Parathyroid adenoma (tissue), 2 donors: ENCODE results near the gene NFATC3.
"Not testable (repeated sequence)": the region's sequence is repeated elsewhere in the genome, so short reads cannot be mapped to it uniquely, and the experiment has no call there.

Experiments used
- H2AFZ ChIP-seq: fragments of 300-600 bp; sonication (generic); one replicate; pipeline ENCODE4 v1.7.0; 2017; ENCODE audit warnings: antibody characterized with exemption, mild to moderate bottlenecking
- H3K27ac ChIP-seq: fragments of 300-600 bp; sonication (generic); one replicate; pipeline ENCODE4 v1.7.0; 2017
- H3K27me3 ChIP-seq: fragments of 300-600 bp; sonication (generic); one replicate; pipeline ENCODE4 v1.7.0; 2017; ENCODE audit warnings: low read length; ENCODE audit not compliant: control insufficient read depth, insufficient read depth
- H3K36me3 ChIP-seq: fragments of 300-600 bp; sonication (generic); one replicate; pipeline ENCODE4 v1.7.0; 2017; ENCODE audit warnings: low read length; ENCODE audit not compliant: control insufficient read depth, insufficient read depth
- H3K4me1 ChIP-seq: fragments of 300-600 bp; sonication (generic); one replicate; pipeline ENCODE4 v1.7.0; 2017; ENCODE audit warnings: control low read depth
- H3K4me2 ChIP-seq: fragments of 300-600 bp; sonication (generic); one replicate; pipeline ENCODE4 v1.7.0; 2017; ENCODE audit warnings: low read length
- H3K4me3 ChIP-seq: fragments of 300-600 bp; sonication (generic); one replicate; pipeline ENCODE4 v1.7.0; 2017; ENCODE audit warnings: low read depth, low read length
- H3K79me2 ChIP-seq: fragments of 300-600 bp; sonication (generic); one replicate; pipeline ENCODE4 v1.7.0; 2017; ENCODE audit warnings: control low read depth
- H3K9ac ChIP-seq: fragments of 300-600 bp; sonication (generic); one replicate; pipeline ENCODE4 v1.7.0; 2017; ENCODE audit warnings: mild to moderate bottlenecking
- H3K9me3 ChIP-seq: fragments of 300-600 bp; sonication (generic); one replicate; pipeline ENCODE4 v1.7.0; 2017; ENCODE audit warnings: low read length; ENCODE audit not compliant: control insufficient read depth
- TF ChIP-seq, protein P1 (sequence below): fragments of 300-600 bp; sonication (generic); IDR thresholded peaks from one replicate; pipeline ENCODE4 v1.7.0; 2017; ENCODE audit warnings: antibody characterized with exemption, mild to moderate bottlenecking
- donor health status: primary hyperparathyroidism.

The NFATC3 gene

DNA sequence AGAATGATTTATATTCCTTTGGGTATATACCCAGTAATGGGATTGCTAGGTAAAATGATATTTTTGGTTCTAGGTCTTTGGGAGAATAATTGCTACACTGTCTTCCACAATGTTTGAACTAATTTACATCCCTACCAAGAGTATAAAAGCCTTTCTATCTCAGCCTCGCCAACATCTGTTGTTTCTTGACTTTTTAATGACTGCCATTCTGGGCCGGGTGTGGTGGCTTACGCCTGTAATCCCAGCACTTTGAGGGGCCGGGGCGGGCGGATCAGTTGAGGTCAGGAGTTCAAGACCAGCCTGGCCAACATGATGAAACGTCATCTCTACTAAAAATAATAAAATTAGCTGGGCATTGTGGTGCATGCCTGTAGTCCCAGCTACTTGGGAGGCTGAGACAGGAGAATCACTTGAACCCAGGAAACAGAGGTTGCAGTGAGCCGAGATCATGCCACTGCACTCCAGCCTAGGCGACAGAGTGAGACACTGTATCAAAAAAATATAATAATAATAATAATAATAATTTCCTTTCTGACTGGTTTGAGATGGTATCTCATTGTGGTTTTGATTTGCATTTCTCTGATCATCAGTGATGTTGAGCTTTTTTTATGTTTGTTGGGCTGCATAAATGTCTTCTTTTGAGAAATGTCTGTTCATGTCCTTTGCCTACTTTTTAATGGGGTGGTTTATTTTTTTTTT, 22.2 kb downstream of the NFATC3 start:
- not testable (repeated sequence) for H3K4me2 ChIP-seq, H3K4me1 ChIP-seq, H2AFZ ChIP-seq, H3K36me3 ChIP-seq, H3K27me3 ChIP-seq, H3K9me3 ChIP-seq, H3K27ac ChIP-seq, H3K4me3 ChIP-seq, H3K9ac ChIP-seq
- peaks cover 84% of the 10 kb centered on the region for H3K79me2 ChIP-seq
- TF ChIP-seq, protein P1, sequence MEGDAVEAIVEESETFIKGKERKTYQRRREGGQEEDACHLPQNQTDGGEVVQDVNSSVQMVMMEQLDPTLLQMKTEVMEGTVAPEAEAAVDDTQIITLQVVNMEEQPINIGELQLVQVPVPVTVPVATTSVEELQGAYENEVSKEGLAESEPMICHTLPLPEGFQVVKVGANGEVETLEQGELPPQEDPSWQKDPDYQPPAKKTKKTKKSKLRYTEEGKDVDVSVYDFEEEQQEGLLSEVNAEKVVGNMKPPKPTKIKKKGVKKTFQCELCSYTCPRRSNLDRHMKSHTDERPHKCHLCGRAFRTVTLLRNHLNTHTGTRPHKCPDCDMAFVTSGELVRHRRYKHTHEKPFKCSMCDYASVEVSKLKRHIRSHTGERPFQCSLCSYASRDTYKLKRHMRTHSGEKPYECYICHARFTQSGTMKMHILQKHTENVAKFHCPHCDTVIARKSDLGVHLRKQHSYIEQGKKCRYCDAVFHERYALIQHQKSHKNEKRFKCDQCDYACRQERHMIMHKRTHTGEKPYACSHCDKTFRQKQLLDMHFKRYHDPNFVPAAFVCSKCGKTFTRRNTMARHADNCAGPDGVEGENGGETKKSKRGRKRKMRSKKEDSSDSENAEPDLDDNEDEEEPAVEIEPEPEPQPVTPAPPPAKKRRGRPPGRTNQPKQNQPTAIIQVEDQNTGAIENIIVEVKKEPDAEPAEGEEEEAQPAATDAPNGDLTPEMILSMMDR = peak; percentile 5

DNA sequence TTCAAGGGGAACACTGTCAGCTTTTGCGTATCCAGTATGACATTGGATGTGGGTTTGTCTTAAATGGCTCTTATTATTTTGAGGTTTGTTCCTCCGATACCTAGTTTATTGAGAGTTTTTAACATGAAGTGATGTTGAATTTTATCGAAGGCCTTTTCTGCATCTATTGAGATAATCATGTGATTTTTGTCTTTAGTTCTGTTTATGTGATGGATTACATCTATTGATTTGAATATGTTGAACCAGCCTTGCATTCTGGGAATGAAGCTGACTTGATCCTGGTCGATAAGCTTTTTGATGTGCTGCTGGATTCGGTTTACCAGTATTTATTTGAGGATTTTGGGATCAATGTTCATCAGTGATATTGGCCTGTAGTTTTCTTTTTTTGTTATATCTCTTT, 24.0 kb downstream of the NFATC3 start:
- not testable (repeated sequence) for H3K4me1 ChIP-seq, H3K9me3 ChIP-seq, H3K27me3 ChIP-seq, H3K27ac ChIP-seq, H3K36me3 ChIP-seq, H3K4me2 ChIP-seq, H3K4me3 ChIP-seq, H3K9ac ChIP-seq, H2AFZ ChIP-seq
- peaks cover 79% of the 10 kb centered on the region for H3K79me2 ChIP-seq

DNA sequence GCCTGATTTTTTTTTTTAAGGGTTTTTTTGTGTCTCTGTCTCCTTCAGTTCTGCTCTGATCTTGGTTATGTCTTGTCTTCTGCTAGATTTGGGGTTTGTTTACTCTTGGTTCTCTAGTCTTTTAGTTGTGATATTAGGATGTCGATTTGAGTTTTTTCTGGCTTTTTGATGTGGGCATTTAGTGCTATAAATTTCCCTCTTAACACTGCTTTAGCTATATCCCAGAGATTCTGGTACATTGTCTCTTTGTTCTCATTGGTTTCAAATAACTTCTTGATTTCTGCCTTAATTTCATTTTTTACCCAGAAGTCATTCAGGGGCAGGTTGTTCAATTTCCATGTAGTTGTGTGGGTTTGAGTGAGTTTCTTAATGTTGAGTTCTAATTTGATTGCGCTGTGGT, 25.4 kb downstream of the NFATC3 start:
- not testable (repeated sequence) for H3K36me3 ChIP-seq, H3K4me1 ChIP-seq, H3K4me2 ChIP-seq, H2AFZ ChIP-seq, H3K27ac ChIP-seq, H3K9me3 ChIP-seq, H3K4me3 ChIP-seq, H3K9ac ChIP-seq, H3K27me3 ChIP-seq
- peaks cover 84% of the 10 kb centered on the region for H3K79me2 ChIP-seq

DNA sequence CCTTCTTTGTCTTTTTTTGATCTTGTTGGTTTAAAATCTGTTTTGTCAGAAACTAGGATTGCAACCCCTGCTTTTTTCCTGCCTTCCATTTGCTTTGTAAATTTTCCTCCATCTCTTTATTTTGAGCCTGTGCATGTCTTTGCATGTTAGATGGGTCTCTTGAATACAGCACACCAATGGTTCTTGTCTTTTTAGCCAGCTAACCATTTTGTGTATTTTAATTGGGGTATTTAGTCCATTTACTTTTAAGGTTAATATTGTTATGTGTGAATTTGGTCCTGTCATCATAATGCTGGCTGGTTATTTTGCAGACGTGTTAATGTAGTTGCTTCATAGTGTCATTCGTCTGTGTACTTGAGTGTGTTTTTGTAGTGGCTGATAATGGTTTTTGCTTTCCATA, 26.2 kb downstream of the NFATC3 start:
- peaks cover 84% of the 10 kb centered on the region for H3K79me2 ChIP-seq
- no peak overlapping the region for H3K27ac ChIP-seq
- no peaks in the 10 kb centered on the region for H3K9me3 ChIP-seq
- H2AFZ ChIP-seq = no peak overlapping the region
- no peak overlapping the region for H3K4me2 ChIP-seq
- no peaks in the 10 kb centered on the region for H3K36me3 ChIP-seq
- TF ChIP-seq, protein P1 = no peak
- peaks cover 13% of the 10 kb centered on the region for H3K4me1 ChIP-seq
- no peak overlapping the region for H3K9ac ChIP-seq
- no peak overlapping the region for H3K4me3 ChIP-seq
- no peaks in the 10 kb centered on the region for H3K27me3 ChIP-seq

DNA sequence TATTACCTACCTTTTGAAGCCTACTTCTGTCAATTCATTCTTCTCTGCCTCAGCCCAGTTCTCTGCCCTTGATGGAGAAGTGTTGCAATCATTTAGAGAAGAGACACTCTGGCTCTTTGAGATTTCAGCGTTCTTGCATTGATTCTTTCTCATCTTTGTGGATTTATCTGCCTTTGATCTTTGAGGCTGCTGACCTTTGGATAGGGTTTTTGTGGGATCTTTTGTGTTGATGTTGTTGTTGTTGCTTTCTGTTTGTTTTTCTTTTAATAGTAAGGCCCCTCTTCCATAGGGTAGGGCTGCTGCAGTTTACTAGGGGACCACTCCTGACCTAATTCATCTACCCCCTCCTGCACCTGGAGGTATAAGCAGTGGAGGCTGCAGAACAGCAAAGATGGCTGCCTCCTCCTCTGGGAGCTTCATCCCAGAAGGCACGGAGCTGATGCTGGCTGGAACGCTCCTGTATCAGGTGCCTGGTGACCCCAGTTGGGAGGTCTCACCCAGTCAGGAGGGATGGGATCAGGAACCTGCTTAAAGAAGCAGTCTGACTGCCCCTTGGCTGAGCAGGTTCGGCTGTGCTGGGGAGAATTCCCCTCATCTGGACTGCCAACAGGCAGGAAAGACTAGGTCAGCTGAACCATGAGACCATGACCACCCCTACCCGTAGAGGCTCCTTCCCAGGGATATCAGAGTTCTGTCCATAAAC, 28.0 kb downstream of the NFATC3 start:
- TF ChIP-seq, protein P1 = no peak
- H3K4me2 ChIP-seq = peak overlapping the region; percentile 1
- H3K9me3 ChIP-seq = no peaks in the 10 kb centered on the region
- H3K79me2 ChIP-seq = peaks cover 81% of the 10 kb centered on the region
- H3K27ac ChIP-seq = peak overlapping the region; percentile 34
- H3K4me3 ChIP-seq = no peak overlapping the region
- no peak overlapping the region for H2AFZ ChIP-seq
- H3K36me3 ChIP-seq = no peaks in the 10 kb centered on the region
- no peaks in the 10 kb centered on the region for H3K27me3 ChIP-seq
- peaks cover 18% of the 10 kb centered on the region for H3K4me1 ChIP-seq
- no peak overlapping the region for H3K9ac ChIP-seq
